Neuronal stem cell (in vitro differentiated cells): Measurements from ENCODE around the gene STN1.

Experiments
- DNase-seq: peaks from one replicate; pipeline ENCODE4 v3.0.0-alpha.2; 2013; ENCODE audit warnings: low spot score
- H2AFZ ChIP-seq: one replicate; pipeline ENCODE4 v1.6.1; 2013; ENCODE audit warnings: mild to moderate bottlenecking, low read length, inconsistent platforms
- H2AK5ac ChIP-seq: 2 replicates; pipeline ENCODE4 v1.6.1; 2013; ENCODE audit warnings: low read depth, mild to moderate bottlenecking, inconsistent platforms, low read length, moderate library complexity, mixed read lengths
- H2BK120ac ChIP-seq: 2 replicates; pipeline ENCODE4 v1.6.1; 2013; ENCODE audit warnings: low read depth, mild to moderate bottlenecking, inconsistent platforms, low read length, moderate library complexity, mixed read lengths
- H2BK12ac ChIP-seq: one replicate; pipeline ENCODE4 v1.6.1; 2013; ENCODE audit warnings: low read length, inconsistent platforms
- H2BK15ac ChIP-seq: 2 replicates; pipeline ENCODE4 v1.6.1; 2013; ENCODE audit warnings: mild to moderate bottlenecking, low read length, inconsistent platforms, mixed read lengths
- H2BK5ac ChIP-seq: one replicate; pipeline ENCODE4 v1.6.1; 2013; ENCODE audit warnings: inconsistent platforms, mild to moderate bottlenecking, low read length, moderate library complexity
- H3K14ac ChIP-seq: one replicate; pipeline ENCODE4 v1.6.1; 2013; ENCODE audit warnings: low read length, inconsistent platforms
- H3K18ac ChIP-seq: 2 replicates; pipeline ENCODE4 v1.6.1; 2013; ENCODE audit warnings: low read length, inconsistent platforms
- H3K23ac ChIP-seq: 2 replicates; pipeline ENCODE4 v1.6.1; 2013; ENCODE audit warnings: low read depth, mild to moderate bottlenecking, mixed read lengths, low read length, inconsistent platforms; ENCODE audit not compliant: poor library complexity
- H3K27ac ChIP-seq: replicated peaks from 3 replicates; pipeline ENCODE4 v1.5.1; 2013; ENCODE audit warnings: low read length, inconsistent platforms
- H3K27me3 ChIP-seq, 3 experiments: 2 replicates each; pipeline ENCODE4 v1.6.1; 2013; ENCODE audit warnings: low read length in 3 of 3, mild to moderate bottlenecking in 2 of 3, inconsistent platforms in 1 of 3, low read depth in 1 of 3, mixed read lengths in 1 of 3, moderate library complexity in 1 of 3; ENCODE audit not compliant: control insufficient read depth in 3 of 3, insufficient read depth in 3 of 3
- H3K36me3 ChIP-seq, 2 donors: replicated peaks in 1 of 2; 2 replicates each; pipeline ENCODE4 v1.6.1; 2013; ENCODE audit warnings: low read length in 2 of 2; ENCODE audit not compliant: control insufficient read depth in 2 of 2, insufficient read depth in 2 of 2
- H3K4ac ChIP-seq: 2 replicates; pipeline ENCODE4 v1.6.1; 2013; ENCODE audit warnings: inconsistent platforms, mild to moderate bottlenecking, low read length, moderate library complexity
- H3K4me1 ChIP-seq, 2 donors: 1 replicate in 1 of 2; 2 replicates in 1 of 2; pipeline ENCODE4 v1.6.1; 2013; ENCODE audit warnings: low read length in 2 of 2, low read depth in 1 of 2; ENCODE audit not compliant: control insufficient read depth in 2 of 2, insufficient read depth in 1 of 2
- H3K4me2 ChIP-seq: one replicate; pipeline ENCODE4 v1.6.1; 2013; ENCODE audit warnings: mild to moderate bottlenecking, low read length, inconsistent platforms; ENCODE audit not compliant: insufficient read depth, poor library complexity, severe bottlenecking
- H3K4me3 ChIP-seq, 2 donors: 2 replicates each; pipeline ENCODE4 v1.5.1; 2013; ENCODE audit warnings: low read length in 2 of 2, mild to moderate bottlenecking in 2 of 2, inconsistent platforms in 1 of 2, moderate library complexity in 1 of 2
- H3K79me1 ChIP-seq: one replicate; pipeline ENCODE4 v1.6.1; 2013; ENCODE audit warnings: low read depth, mild to moderate bottlenecking, inconsistent platforms, low read length, moderate library complexity
- H3K9ac ChIP-seq: one replicate; pipeline ENCODE4 v1.6.1; 2013; ENCODE audit warnings: mild to moderate bottlenecking, low read depth, low read length, inconsistent platforms; ENCODE audit not compliant: poor library complexity
- H3K9me3 ChIP-seq, 2 donors: replicated peaks in 1 of 2; 2 replicates each; pipeline versions ENCODE3 to v1.6.1; 2013; ENCODE audit warnings: low read length in 2 of 2, mild to moderate bottlenecking in 2 of 2, inconsistent platforms in 1 of 2, low read depth in 1 of 2, mixed read lengths in 1 of 2, moderate library complexity in 1 of 2; ENCODE audit not compliant: control insufficient read depth in 2 of 2, insufficient read depth in 1 of 2
- H4K8ac ChIP-seq: one replicate; pipeline ENCODE4 v1.6.1; 2013; ENCODE audit warnings: low read depth, mild to moderate bottlenecking, inconsistent platforms, low read length, moderate library complexity
- H4K91ac ChIP-seq: one replicate; pipeline ENCODE4 v1.6.1; 2013; ENCODE audit warnings: low read length, low read depth, mild to moderate bottlenecking, inconsistent platforms; ENCODE audit not compliant: poor library complexity
- WGBS, 2 donors: extraction: QIAGEN DNeasy Blood & Tissue Kit; methylation state at CpG; one replicate each; pipeline ENCODE4 v1.1.7; 2013; ENCODE audit warnings: missing lambda C conversion rate in 2 of 2, mixed read lengths in 1 of 2; ENCODE audit not compliant: insufficient read length in 2 of 2, insufficient replicate concordance in 1 of 2; ENCODE audit errors: extremely low coverage in 2 of 2; 5-methylcytosine and 5-hydroxymethylcytosine counted together

Gene STN1

DNA sequence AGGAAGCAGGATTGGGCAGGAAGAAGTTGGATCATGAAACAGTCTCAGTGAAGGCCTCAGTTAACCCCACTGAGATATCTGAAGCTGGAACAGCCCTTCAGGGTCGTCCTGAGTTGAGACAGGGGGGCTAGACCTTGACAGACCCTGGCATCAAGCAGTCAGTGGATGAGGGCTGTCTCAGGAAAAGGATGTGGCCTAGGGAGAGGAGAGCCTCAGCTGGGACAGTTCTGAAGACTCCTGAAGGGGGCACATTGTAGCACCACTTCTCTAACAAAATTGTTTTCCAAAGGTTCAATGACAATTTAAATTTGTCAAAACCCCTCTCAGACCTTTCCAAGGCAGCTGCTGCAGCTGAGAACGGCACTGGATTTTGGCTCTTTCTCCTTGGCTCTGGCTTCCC, 33.2 kb upstream of the STN1 start:
- Histone ChIP-seq H4K91ac (no peak overlapping the region), H3K4me3 (no peak overlapping the region), H4K8ac (no peak overlapping the region), H3K4ac (no peak overlapping the region), H3K18ac (no peak overlapping the region), H2BK15ac (no peak overlapping the region), H3K9ac (no peak overlapping the region), H3K4me1 (peaks cover 0 to 2% of the 10 kb centered on the region in 2 donors), H2BK5ac (no peak overlapping the region), H3K14ac (no peak overlapping the region), H3K4me2 (no peak overlapping the region), H2AFZ (peak overlapping the region; percentile 60), H2BK12ac (no peak overlapping the region), H3K23ac (no peak overlapping the region), H2AK5ac (no peak overlapping the region), H3K79me1 (no peaks in the 10 kb centered on the region), H3K36me3 (no peaks in the 10 kb centered on the region), H3K27me3 (peaks cover 0 to 5% (median 0%) of the 10 kb centered on the region in 3 experiments), H3K9me3 (no peaks in the 10 kb centered on the region), H3K27ac (no peak overlapping the region), H2BK120ac (no peak overlapping the region)
- no CpG with 5 or more reads among the region's 2 CpGs for WGBS, 2 donors
- DNase-seq, result no peak

DNA sequence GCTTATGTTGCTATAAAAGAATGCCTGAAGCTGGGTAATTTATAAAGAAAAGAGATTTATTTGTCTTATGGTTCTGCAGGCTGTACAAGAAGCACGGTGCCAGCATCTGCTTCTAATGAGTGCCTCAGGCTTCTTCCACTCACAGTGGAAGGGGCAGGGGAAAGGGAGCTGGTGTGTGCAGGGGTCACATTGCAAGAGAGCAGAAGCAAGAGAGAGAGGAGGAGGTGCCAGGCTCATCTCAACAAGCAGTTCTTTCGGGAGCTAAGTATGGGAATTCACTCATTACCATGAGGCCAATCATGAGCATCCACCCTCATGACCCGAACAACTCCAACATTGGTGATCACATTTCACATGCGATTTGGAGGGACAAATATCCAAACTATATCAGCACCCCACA, 31.7 kb upstream of the STN1 start:
- Histone ChIP-seq H3K14ac (no peak overlapping the region), H3K9ac (no peak overlapping the region), H3K27ac (no peak overlapping the region), H3K4me1 (peaks cover 0 to 2% of the 10 kb centered on the region in 2 donors), H2BK120ac (no peak overlapping the region), H2BK15ac (no peak overlapping the region), H3K4me3 (no peak overlapping the region), H3K27me3 (peaks cover 0 to 5% (median 0%) of the 10 kb centered on the region in 3 experiments), H2BK12ac (no peak overlapping the region), H3K23ac (no peak overlapping the region), H3K36me3 (no peaks in the 10 kb centered on the region), H3K79me1 (no peaks in the 10 kb centered on the region), H2BK5ac (no peak overlapping the region), H2AK5ac (no peak overlapping the region), H3K4me2 (no peak overlapping the region), H3K9me3 (no peaks in the 10 kb centered on the region), H3K4ac (no peak overlapping the region), H4K8ac (no peak overlapping the region), H3K18ac (no peak overlapping the region), H2AFZ (no peak overlapping the region), H4K91ac (no peak overlapping the region)
- no CpG with 5 or more reads among the region's 4 CpGs for WGBS, 2 donors
- DNase-seq, result no peak

DNA sequence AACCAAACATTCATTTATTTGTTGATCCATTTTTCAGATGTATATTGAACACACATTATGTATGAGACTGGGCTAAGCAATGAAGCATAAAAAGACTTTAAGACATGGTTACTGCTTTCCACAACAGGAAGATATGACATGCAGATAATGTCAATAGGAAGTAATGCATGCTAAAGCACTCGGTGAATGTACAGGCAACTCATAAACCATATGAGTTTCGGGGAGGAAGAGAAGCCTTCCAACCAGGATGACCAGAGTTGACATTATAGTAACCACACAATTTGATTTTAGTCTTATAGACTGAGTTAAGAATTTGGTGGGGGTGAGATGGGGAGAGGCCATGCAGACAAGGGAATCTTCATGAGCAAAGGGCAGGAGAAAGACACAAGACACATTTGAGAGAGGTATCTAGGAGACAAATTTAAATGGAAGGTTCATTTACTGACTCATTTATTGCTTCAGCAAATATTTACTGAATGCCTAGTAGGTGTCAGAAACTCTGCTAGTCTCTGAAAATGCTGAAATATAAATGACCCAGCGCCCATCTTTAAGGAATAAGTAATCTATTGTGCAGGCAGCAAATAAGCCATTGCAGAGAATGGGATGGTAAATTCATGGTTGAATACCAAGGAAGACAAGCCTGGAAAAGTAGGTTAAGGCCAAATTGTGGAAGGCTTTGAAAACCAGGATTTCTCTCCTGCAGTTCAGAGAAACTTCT, 30.0 kb upstream of the STN1 start:
- Histone ChIP-seq H2BK12ac (no peak overlapping the region), H3K4me3 (no peak overlapping the region), H2BK15ac (no peak overlapping the region), H3K4me2 (no peak overlapping the region), H3K9me3 (no peaks in the 10 kb centered on the region), H3K36me3 (no peaks in the 10 kb centered on the region), H2BK5ac (no peak overlapping the region), H2AK5ac (no peak overlapping the region), H2AFZ (no peak overlapping the region), H3K4me1 (peaks cover 0 to 2% of the 10 kb centered on the region in 2 donors), H3K18ac (no peak overlapping the region), H3K14ac (no peak overlapping the region), H3K4ac (no peak overlapping the region), H4K8ac (no peak overlapping the region), H3K23ac (no peak overlapping the region), H3K27me3 (peaks cover 0 to 5% (median 0%) of the 10 kb centered on the region in 3 experiments), H3K27ac (no peak overlapping the region), H3K9ac (no peak overlapping the region), H4K91ac (no peak overlapping the region), H3K79me1 (no peaks in the 10 kb centered on the region), H2BK120ac (no peak overlapping the region)
- WGBS, 2 donors, result no CpG with 5 or more reads among the region's 3 CpGs
- DNase-seq, result no peak

DNA sequence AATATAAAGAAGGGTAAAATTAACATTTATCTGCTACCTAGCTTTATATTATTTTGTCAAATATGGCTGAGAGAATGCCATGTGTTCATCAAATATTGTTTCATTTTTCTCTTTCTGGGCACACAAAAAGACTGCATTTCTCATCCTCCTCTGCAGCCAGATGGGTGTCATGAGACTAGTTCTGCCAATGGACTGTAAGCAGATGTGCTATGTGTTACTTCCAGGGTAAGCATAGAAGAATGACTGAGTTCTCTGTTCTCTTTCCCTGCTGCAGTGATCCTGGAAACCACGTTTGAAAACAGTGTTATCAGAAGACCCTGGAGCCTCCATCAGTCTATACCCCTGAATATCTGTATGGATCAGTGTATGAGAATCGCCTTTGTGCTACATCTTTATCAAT, 24.9 kb upstream of the STN1 start:
- Histone ChIP-seq H3K9me3 (no peaks in the 10 kb centered on the region), H3K27ac (no peak overlapping the region), H3K4me3 (no peak overlapping the region), H2BK120ac (no peak overlapping the region), H3K36me3 (no peaks in the 10 kb centered on the region), H2BK15ac (no peak overlapping the region), H3K79me1 (no peaks in the 10 kb centered on the region), H3K18ac (no peak overlapping the region), H4K8ac (no peak overlapping the region), H3K27me3 (peaks cover 0 to 5% (median 0%) of the 10 kb centered on the region in 3 experiments), H4K91ac (no peak overlapping the region), H3K4ac (no peak overlapping the region), H2AFZ (peak overlapping the region; percentile 9), H3K4me2 (no peak overlapping the region), H2BK12ac (no peak overlapping the region), H2AK5ac (no peak overlapping the region), H3K9ac (no peak overlapping the region), H3K14ac (no peak overlapping the region), H3K4me1 (no peaks in the 10 kb centered on the region), H3K23ac (no peak overlapping the region), H2BK5ac (no peak overlapping the region)
- WGBS, 2 donors, result no CpG with 5 or more reads among the region's 2 CpGs
- no peak for DNase-seq
